HepG2 (cell line): ENCODE results near the gene ERC1. TPM values are rescaled to one million over a fixed set of nuclear protein-coding genes. Genes with fewer than 3 reads are reported as not detected.

Experiments
- ATAC-seq: fragments of 200-7000 bp; cut with Tn5 transposase; 3 replicates; pipeline ENCODE4 v1.9.1; 2020; ENCODE audit warnings: mild to moderate bottlenecking, moderate library complexity
- BruUV-seq: library from RNA; stranded (reverse); fragments of 400-500 nt; replicated peaks from 2 replicates; lab custom pipeline; 2021; lab: Mats Ljungman, UMichigan
- CTCF ChIA-PET: fragments of 300-600 bp; formaldehyde crosslinking; extraction: SDS; loops from one replicate; lab custom pipeline; 2021; ENCODE audit warnings: low total read pairs, inconsistent platforms, low intra/inter-chr PET ratio; lab: Yijun Ruan, JAX
- POLR2A ChIA-PET: fragments of 350-600 bp; sonication (Branson Sonifier 250); formaldehyde crosslinking; loops from one replicate; lab custom pipeline; 2020; ENCODE audit warnings: antibody characterized with exemption, inconsistent platforms; lab: Yijun Ruan, JAX
- DNase-seq: peaks from one replicate; pipeline ENCODE4 v3.0.0-alpha.2; 2015; ENCODE audit warnings: low spot score
- FAIRE-seq: peaks from 3 replicates; lab custom pipeline; 2011; peaks lifted over from hg19 to GRCh38; lab: Jason Lieb, UNC
- H2AFZ ChIP-seq: one replicate; pipeline ENCODE4 v1.6.1; 2011; ENCODE audit warnings: low read length, inconsistent platforms
- H3K27ac ChIP-seq: fragments of 300-600 bp; 3 replicates; pipeline ENCODE4 v1.8.0; 2011; ENCODE audit warnings: mixed run types, mild to moderate bottlenecking, mixed read lengths, low read length, inconsistent platforms; ENCODE audit not compliant: insufficient read depth; ENCODE audit errors: extremely low read length
- H3K27me3 ChIP-seq, 2 experiments: fragments of 200-600 bp in 1 of 2; 2 replicates in 1 of 2; 3 replicates in 1 of 2; pipeline versions ENCODE4 v1.6.0 to v1.8.0; 2011; ENCODE audit warnings: low read length in 2 of 2, mild to moderate bottlenecking in 2 of 2, moderate library complexity in 2 of 2, inconsistent platforms in 1 of 2; ENCODE audit not compliant: insufficient read depth in 2 of 2, control insufficient read depth in 1 of 2
- H3K36me3 ChIP-seq, 2 experiments: fragments of 200-600 bp in 1 of 2; replicated peaks in 1 of 2; 2 replicates in 1 of 2; 3 replicates in 1 of 2; pipeline versions ENCODE4 v1.5.1 to v1.8.0; 2011; ENCODE audit warnings: low read length in 2 of 2, inconsistent platforms in 1 of 2; ENCODE audit not compliant: insufficient read depth in 2 of 2, control insufficient read depth in 1 of 2
- H3K4me1 ChIP-seq: 2 replicates; pipeline ENCODE4 v1.5.1; 2012; ENCODE audit warnings: low read length, inconsistent platforms; ENCODE audit not compliant: insufficient read depth
- H3K4me2 ChIP-seq: 2 replicates; pipeline ENCODE4 v1.6.0; 2011; ENCODE audit warnings: low read depth, low read length, inconsistent platforms
- H3K4me3 ChIP-seq, 3 experiments: fragments of 200-600 bp in 1 of 3; sonication (generic), shearing (Covaris generic) in 1 of 3; replicated peaks in 1 of 3; 2 replicates each; pipeline ENCODE4 v1.5.1; 2011 to 2016; ENCODE audit warnings: low read length in 3 of 3, inconsistent platforms in 2 of 3, low read depth in 2 of 3, mild to moderate bottlenecking in 2 of 3, control low read depth in 1 of 3, mixed read lengths in 1 of 3; ENCODE audit not compliant: insufficient read depth in 1 of 3
- H3K79me2 ChIP-seq: one replicate; pipeline ENCODE4 v1.6.1; 2011; ENCODE audit warnings: low read length, inconsistent platforms; ENCODE audit not compliant: insufficient read depth
- H3K9ac ChIP-seq: 2 replicates; pipeline ENCODE4 v1.6.0; 2011; ENCODE audit warnings: mild to moderate bottlenecking, low read depth, low read length, inconsistent platforms; ENCODE audit not compliant: insufficient read depth
- H3K9me3 ChIP-seq: 2 replicates; pipeline ENCODE4 v1.5.1; 2012; ENCODE audit warnings: mild to moderate bottlenecking, low read length
- H4K20me1 ChIP-seq: 2 replicates; pipeline ENCODE4 v1.6.0; 2011; ENCODE audit warnings: inconsistent platforms, mild to moderate bottlenecking, low read length, moderate library complexity; ENCODE audit not compliant: insufficient read depth
- DNMT1 ChIP-seq: sonication (generic); formaldehyde crosslinking; IDR thresholded peaks from 2 replicates; pipeline ENCODE4 v1.5.1; 2020; ENCODE audit warnings: mild to moderate bottlenecking, missing genetic modification reagents
- ERF ChIP-seq: IDR thresholded peaks from 2 replicates; pipeline ENCODE4 v1.6.1; 2018; ENCODE audit warnings: missing biosample characterization, missing genetic modification reagents
- ZNF30 ChIP-seq: sonication (generic); formaldehyde crosslinking; IDR thresholded peaks from 2 replicates; pipeline ENCODE4 v1.5.0; 2020; ENCODE audit warnings: mild to moderate bottlenecking, missing genetic modification reagents
- ZNF333 ChIP-seq: sonication (generic); formaldehyde crosslinking; IDR thresholded peaks from 2 replicates; pipeline ENCODE4 v1.4.0; 2020; ENCODE audit warnings: mild to moderate bottlenecking, missing genetic modification reagents, borderline replicate concordance
- ZNF496 ChIP-seq: sonication (generic); formaldehyde crosslinking; IDR thresholded peaks from 2 replicates; pipeline ENCODE4 v1.8.1; 2023; ENCODE audit warnings: mild to moderate bottlenecking, moderate library complexity, missing genetic modification reagents; ENCODE audit not compliant: insufficient replicate concordance
- ZNF619 ChIP-seq: sonication (generic); formaldehyde crosslinking; IDR thresholded peaks from 2 replicates; pipeline ENCODE4 v1.4.0; 2020; ENCODE audit warnings: mild to moderate bottlenecking, missing genetic modification reagents
- ZSCAN31 ChIP-seq: sonication (generic); formaldehyde crosslinking; IDR thresholded peaks from 2 replicates; pipeline ENCODE4 v1.5.0; 2020; ENCODE audit warnings: low read depth, mild to moderate bottlenecking, missing genetic modification reagents
- WGBS: methylation state at CpG from one replicate; pipeline ENCODE4 v1.1.6; 2017; ENCODE audit warnings: low lambda C conversion rate; 5-methylcytosine and 5-hydroxymethylcytosine counted together
- in situ Hi-C: cut with HindIII; loops from 2 replicates; pipeline ENCODE4 v1.10.0; 2017; ENCODE audit warnings: low pct_unique_long_range_greater_than_20kb; ENCODE audit not compliant: extremely low pct_ligation_motif_present
- intact Hi-C: fragments of 100-400 bp; cut with micrococcal nuclease; formaldehyde crosslinking; loops from one replicate; pipeline ENCODE4 v1.10.0; 2022; ENCODE audit not compliant: unreplicated experiment
- polyA plus RNA-seq, 8 experiments: library from polyadenylated mRNA; depleted of rRNA in 3 of 8; stranded (reverse) in 7 of 8; unstranded in 1 of 8; fragments of >200 nt; fragmentation: Illumina TruSeq in 4 of 8; extraction: Trizol in 4 of 8; gene quantifications; 2 replicates each; pipeline versions ENCODE4 v1.2.1 to v1.2.3, GENCODE V29; 2011 to 2016; ENCODE audit warnings: low read depth in 4 of 8, missing spikeins in 1 of 8, mixed read lengths in 1 of 8; ENCODE audit not compliant: insufficient read depth in 1 of 8
- total RNA-seq, 5 experiments: library from RNA; depleted of rRNA; stranded (reverse); fragments of >200 nt; fragmentation: Illumina TruSeq; extraction: Trizol; gene quantifications; 2 replicates each; pipeline ENCODE4 v1.2.3, GENCODE V29; 2016; ENCODE audit warnings: low read depth in 1 of 5
- TF ChIP-seq, protein P1 (sequence below), 2 experiments: fragments of 450-650 bp in 1 of 2; sonication (generic) in 1 of 2; formaldehyde crosslinking; IDR thresholded peaks; 2 replicates each; pipeline versions ENCODE4 v1.5.0 to v1.8.0; 2020 to 2022; ENCODE audit warnings: mild to moderate bottlenecking in 1 of 2, missing genetic modification reagents in 1 of 2
- TF ChIP-seq, protein P2 (sequence below), 2 experiments: fragments of 450-650 bp in 1 of 2; sonication (generic) in 1 of 2; formaldehyde crosslinking in 1 of 2; IDR thresholded peaks; 2 replicates each; pipeline versions ENCODE4 v1.6.1 to v1.8.0; 2016 to 2022; ENCODE audit warnings: antibody characterized with exemption in 1 of 2, mild to moderate bottlenecking in 1 of 2, missing genetic modification reagents in 1 of 2

Gene ERC1
- total and polyA plus RNA-seq, 2 of the 13 experiments (the other 11 are each of a cell fraction or from before 2014, with no cell fraction given) = 6.1 to 12.4 TPM

DNA sequence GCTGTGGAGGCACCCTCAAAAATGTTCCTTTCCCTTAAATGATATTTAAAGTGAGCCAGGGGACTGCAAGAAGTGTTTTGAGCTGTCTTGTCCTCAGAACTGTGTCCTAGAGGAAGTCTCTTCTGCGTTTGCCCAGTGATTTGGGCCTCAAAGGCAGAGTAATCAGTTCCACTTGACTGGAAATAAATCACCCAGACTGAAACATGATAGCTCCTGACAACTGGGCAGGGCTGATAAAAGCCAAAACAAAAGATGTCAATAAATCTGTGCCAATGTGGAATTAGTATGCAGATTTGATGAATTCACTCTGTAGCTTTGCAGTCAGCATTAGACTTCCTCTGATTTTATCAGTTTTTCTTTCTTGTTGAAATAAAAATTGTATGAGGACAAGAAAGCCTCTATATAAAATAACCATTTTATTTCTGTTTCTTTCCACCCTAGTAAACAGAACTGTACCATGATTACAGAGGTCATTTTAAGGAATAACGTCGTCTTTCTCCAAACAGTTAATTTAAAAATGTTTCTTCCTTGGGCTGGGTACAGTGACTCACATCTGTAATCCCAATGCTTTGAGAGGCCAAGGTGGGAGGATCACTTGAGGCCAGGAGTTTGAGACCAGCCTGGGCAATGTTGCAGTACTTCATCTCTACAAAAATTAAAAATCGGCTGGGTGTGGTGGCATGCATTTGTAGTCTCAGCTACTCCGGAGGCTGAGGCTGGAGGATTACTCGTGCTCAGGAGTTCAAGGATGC lies 180.8 kb downstream of the ERC1 start:
- no peak overlapping the region for H3K9ac ChIP-seq
- intact Hi-C loops (no loop called here), in situ Hi-C loops (no loop called here)
- FAIRE-seq (no peak), ATAC-seq (no peak), DNase-seq (no peak)
- CTCF ChIA-PET = no interaction called here
- WGBS = 97% methylated on average over 6 of the region's 6 CpGs
- H3K36me3 ChIP-seq = peaks cover 2 to 3% of the 10 kb centered on the region in 2 experiments; a peak in 3 of 5 replicates
- no peak overlapping the region for H3K27ac ChIP-seq
- no peak overlapping the region for H3K4me3 ChIP-seq
- H3K9me3 ChIP-seq = no peaks in the 10 kb centered on the region
- H4K20me1 ChIP-seq = no peaks in the 10 kb centered on the region
- TF ChIP-seq ZNF333 (CRISPR knock-in tag) (no peak), ZNF619 (CRISPR knock-in tag) (no peak), ERF (CRISPR knock-in tag) (no peak), DNMT1 (CRISPR knock-in tag) (no peak), ZNF30 (no peak), ZNF496 (CRISPR knock-in tag) (no peak), ZSCAN31 (CRISPR knock-in tag) (no peak)
- TF ChIP-seq, protein P1, sequence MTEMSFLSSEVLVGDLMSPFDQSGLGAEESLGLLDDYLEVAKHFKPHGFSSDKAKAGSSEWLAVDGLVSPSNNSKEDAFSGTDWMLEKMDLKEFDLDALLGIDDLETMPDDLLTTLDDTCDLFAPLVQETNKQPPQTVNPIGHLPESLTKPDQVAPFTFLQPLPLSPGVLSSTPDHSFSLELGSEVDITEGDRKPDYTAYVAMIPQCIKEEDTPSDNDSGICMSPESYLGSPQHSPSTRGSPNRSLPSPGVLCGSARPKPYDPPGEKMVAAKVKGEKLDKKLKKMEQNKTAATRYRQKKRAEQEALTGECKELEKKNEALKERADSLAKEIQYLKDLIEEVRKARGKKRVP (CRISPR knock-in tag; IDR thresholded peaks at IDR 0.05) = no peak
- TF ChIP-seq, protein P2, sequence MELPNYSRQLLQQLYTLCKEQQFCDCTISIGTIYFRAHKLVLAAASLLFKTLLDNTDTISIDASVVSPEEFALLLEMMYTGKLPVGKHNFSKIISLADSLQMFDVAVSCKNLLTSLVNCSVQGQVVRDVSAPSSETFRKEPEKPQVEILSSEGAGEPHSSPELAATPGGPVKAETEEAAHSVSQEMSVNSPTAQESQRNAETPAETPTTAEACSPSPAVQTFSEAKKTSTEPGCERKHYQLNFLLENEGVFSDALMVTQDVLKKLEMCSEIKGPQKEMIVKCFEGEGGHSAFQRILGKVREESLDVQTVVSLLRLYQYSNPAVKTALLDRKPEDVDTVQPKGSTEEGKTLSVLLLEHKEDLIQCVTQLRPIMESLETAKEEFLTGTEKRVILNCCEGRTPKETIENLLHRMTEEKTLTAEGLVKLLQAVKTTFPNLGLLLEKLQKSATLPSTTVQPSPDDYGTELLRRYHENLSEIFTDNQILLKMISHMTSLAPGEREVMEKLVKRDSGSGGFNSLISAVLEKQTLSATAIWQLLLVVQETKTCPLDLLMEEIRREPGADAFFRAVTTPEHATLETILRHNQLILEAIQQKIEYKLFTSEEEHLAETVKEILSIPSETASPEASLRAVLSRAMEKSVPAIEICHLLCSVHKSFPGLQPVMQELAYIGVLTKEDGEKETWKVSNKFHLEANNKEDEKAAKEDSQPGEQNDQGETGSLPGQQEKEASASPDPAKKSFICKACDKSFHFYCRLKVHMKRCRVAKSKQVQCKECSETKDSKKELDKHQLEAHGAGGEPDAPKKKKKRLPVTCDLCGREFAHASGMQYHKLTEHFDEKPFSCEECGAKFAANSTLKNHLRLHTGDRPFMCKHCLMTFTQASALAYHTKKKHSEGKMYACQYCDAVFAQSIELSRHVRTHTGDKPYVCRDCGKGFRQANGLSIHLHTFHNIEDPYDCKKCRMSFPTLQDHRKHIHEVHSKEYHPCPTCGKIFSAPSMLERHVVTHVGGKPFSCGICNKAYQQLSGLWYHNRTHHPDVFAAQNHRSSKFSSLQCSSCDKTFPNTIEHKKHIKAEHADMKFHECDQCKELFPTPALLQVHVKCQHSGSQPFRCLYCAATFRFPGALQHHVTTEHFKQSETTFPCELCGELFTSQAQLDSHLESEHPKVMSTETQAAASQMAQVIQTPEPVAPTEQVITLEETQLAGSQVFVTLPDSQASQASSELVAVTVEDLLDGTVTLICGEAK (IDR thresholded peaks at IDR 0.05) = no peak
- TF ChIP-seq, protein P2 (CRISPR knock-in tag; IDR thresholded peaks at IDR 0.05) = no peak
- H3K79me2 ChIP-seq = no peaks in the 10 kb centered on the region
- peaks cover 6% of the 10 kb centered on the region; the same call in 1 of the 2 replicates for H3K4me1 ChIP-seq
- no peak overlapping the region for H2AFZ ChIP-seq
- no peak overlapping the region for H3K4me2 ChIP-seq
- BruUV-seq = no TSS peak
- POLR2A ChIA-PET = no interaction called here
- no peaks in the 10 kb centered on the region for H3K27me3 ChIP-seq
